ENCODE measurements around the gene TFB1M. TPM values are rescaled to one million over a fixed set of nuclear protein-coding genes. Genes with fewer than 3 reads are reported as not detected.

TFB1M gene
- total RNA-seq, 1 donor from 2014 or later = 14.1 TPM

Other genes starting within 250 kb of the TFB1M start
- gene CLDN20, start 50.5 kb downstream of the TFB1M start, total RNA-seq = not detected
- not detected for gene NOX3, start 141.4 kb upstream of the TFB1M start, total RNA-seq

Measured in tongue (tissue), 1 donor.